Measurements from ENCODE around the gene MSGN1. TPM values are rescaled to one million over a fixed set of nuclear protein-coding genes. Genes with fewer than 3 reads are reported as not detected.

The MSGN1 gene
- total and polyA plus RNA-seq, 2 of the 4 experiments (the other 2 are of a cell fraction): not detected

- Histone ChIP-seq H2AK5ac (ENCODE audit: low read depth, low read length) (no peak overlapping the region), H3K27ac (ENCODE audit: insufficient read depth, low read length) (no peak overlapping the region), H2BK5ac (ENCODE audit: low read depth, low read length, poor library complexity, severe bottlenecking) (no peak overlapping the region), H2BK120ac (ENCODE audit: low read depth, low read length) (no peak overlapping the region), H3K14ac (replicated peaks; ENCODE audit: low read depth, low read length) (no peak overlapping the region), H3K4me3 (ENCODE audit: insufficient read depth, low read depth, low read length) (no peak overlapping the region), H3K4me2 (ENCODE audit: low read depth, low read length) (no peak overlapping the region), H4K8ac (ENCODE audit: low read depth in 2 of 2, low read length in 2 of 2) (no peak overlapping the region), H3K9me3 (ENCODE audit: control insufficient read depth, insufficient read depth, low read length) (no peaks in the 10 kb centered on the region), H3K27me3 (ENCODE audit: control insufficient read depth, insufficient read depth, low read length) (peaks cover 3% of the 10 kb centered on the region; the same call in 1 of the 2 replicates), H3K9me1 (ENCODE audit: insufficient read depth, low read length) (peaks cover 7% of the 10 kb centered on the region), H4K5ac (ENCODE audit: low read depth, low read length) (no peak overlapping the region), H3K56ac (ENCODE audit: extremely low read depth, insufficient read depth, low read length) (no peak overlapping the region), H2BK20ac (ENCODE audit: low read depth, low read length) (no peak overlapping the region), H3K18ac (ENCODE audit: low read depth, low read length) (no peak overlapping the region), H3K9ac (ENCODE audit: low read depth, low read length) (no peak overlapping the region), H3K36me3 (ENCODE audit: control insufficient read depth, insufficient read depth, low read length) (no peaks in the 10 kb centered on the region), H3K79me1 (ENCODE audit: low read depth in 1 of 2, low read length in 2 of 2) (no peaks in the 10 kb centered on the region), H3K23ac (ENCODE audit: low read depth, low read length) (no peak overlapping the region), H4K20me1 (ENCODE audit: insufficient read depth, low read length) (no peaks in the 10 kb centered on the region), H3K4ac (ENCODE audit: low read depth, low read length) (no peak overlapping the region), H2BK15ac (ENCODE audit: low read depth, low read length) (no peak overlapping the region), H4K91ac (ENCODE audit: insufficient read depth, low read depth, low read length) (no peak overlapping the region), H2AK9ac (replicated peaks; ENCODE audit: low read depth, low read length, poor library complexity) (no peak overlapping the region), H3K4me1 (ENCODE audit: control insufficient read depth, insufficient read depth, low read length) (peaks cover 6% of the 10 kb centered on the region), H2AFZ (replicated peaks; ENCODE audit: low read length, poor library complexity) (no peak overlapping the region)
- no TSS peak for BruUV-seq (replicated peaks)
- intact Hi-C loops (cut with micrococcal nuclease) (no loop called here), dilution Hi-C loops (cut with HindIII; ENCODE audit: low sequenced_read_pairs, unreplicated experiment) (no loop called here), in situ Hi-C loops (cut with MboI; ENCODE audit: low sequenced_read_pairs) (no loop called here)
- ATAC-seq (ENCODE audit: low read depth) (no peak), DNase-seq (no peak)
- WGBS, 2 experiments (ENCODE audit: extremely low coverage in 2 of 2, insufficient read length in 1 of 2): no CpG with 5 or more reads among the region's 1 CpG
- TF ChIP-seq RFX5 (IDR thresholded peaks at IDR 0.05; ENCODE audit: low read depth, low read length) (no peak), SMC3 (IDR thresholded peaks at IDR 0.05; ENCODE audit: low read depth, low read length) (no peak), RCOR1 (IDR thresholded peaks at IDR 0.05; ENCODE audit: insufficient replicate concordance, low read length) (no peak), POLR2A (IDR thresholded peaks at IDR 0.05; ENCODE audit: low read depth, low read length) (no peak), BHLHE40 (IDR thresholded peaks at IDR 0.05; ENCODE audit: low read depth, low read length) (no peak), FOS (IDR thresholded peaks at IDR 0.05; ENCODE audit: low read depth, low read length) (no peak), USF2 (IDR thresholded peaks at IDR 0.05; ENCODE audit: low read depth, low read length) (no peak), NFE2L2 (IDR thresholded peaks at IDR 0.05; ENCODE audit: low read depth, low read length) (no peak), CEBPB (IDR thresholded peaks at IDR 0.05; ENCODE audit: low read depth, low read length) (no peak), MAFK (IDR thresholded peaks at IDR 0.05; ENCODE audit: low read depth, low read length) (no peak), MAZ (IDR thresholded peaks at IDR 0.05; ENCODE audit: borderline replicate concordance, low read depth, low read length) (no peak), CTCF (conservative IDR thresholded peaks at IDR 0.05; ENCODE audit: low read depth, low read length) (no peak), MXI1 (IDR thresholded peaks at IDR 0.05; ENCODE audit: borderline replicate concordance, low read depth, low read length) (no peak), RAD21 (IDR thresholded peaks at IDR 0.05; ENCODE audit: low read length) (no peak), CHD1 (IDR thresholded peaks at IDR 0.05; ENCODE audit: low read depth, low read length) (no peak)
- ChIA-PET POLR2A (ENCODE audit: unreplicated experiment) (no interaction called here), CTCF (no interaction called here)
Observed at GRCh38 chr2:17792515-17792914, 23.7 kb upstream of the MSGN1 start.
